Measurements from ENCODE around the gene AADACL2.

Gene AADACL2

GRCh38 chr3:151732861-151733260 lies 866 bp upstream of the AADACL2 start:
- 100% methylated on average over 1 of the region's 2 CpGs for WGBS (ENCODE audit: insufficient coverage)

GRCh38 chr3:151740581-151740980 lies 6.9 kb downstream of the AADACL2 start:
- CTCF ChIA-PET: no interaction called here
- no CpG with 5 or more reads among the region's 4 CpGs for WGBS (ENCODE audit: insufficient coverage)
- Histone ChIP-seq H3K4me1 (ENCODE audit: control extremely low read depth in 1 of 4, control insufficient read depth in 4 of 4, insufficient read depth in 4 of 4, low read length in 3 of 4) (no peaks in the 10 kb centered on the region), H3K9me3 (ENCODE audit: control extremely low read depth in 1 of 5, control insufficient read depth in 4 of 5, insufficient read depth in 2 of 5, low read depth in 1 of 5, low read length in 4 of 5) (peaks cover 0 to 3% (median 2%) of the 10 kb centered on the region in 5 experiments), H3K4me3 (ENCODE audit: control insufficient read depth in 1 of 7, extremely low read depth in 1 of 7, insufficient read depth in 4 of 7, low read depth in 2 of 7, low read length in 6 of 7) (no peak overlapping the region), H3K36me3 (ENCODE audit: control insufficient read depth in 4 of 4, insufficient read depth in 4 of 4, low read length in 3 of 4) (no peaks in the 10 kb centered on the region), H3K27ac (ENCODE audit: insufficient read depth in 1 of 2, low read depth in 1 of 2, low read length in 2 of 2, poor library complexity in 1 of 2, severe bottlenecking in 2 of 2) (no peak overlapping the region), H3K27me3 (replicated peaks in 2 of 5; ENCODE audit: control insufficient read depth in 4 of 5, insufficient read depth in 5 of 5, low read length in 4 of 5) (no peaks in the 10 kb centered on the region)
- POLR2A ChIA-PET: no interaction called here
- no peak for DNase-seq

More at GRCh38 chr3:151732861-151733260, 866 bp upstream of the AADACL2 start:
- CTCF ChIA-PET: interaction anchor here (1.2 kb wide), 1 partner anchor 19 kb away, joined by 3 read pairs; no protein-coding TSS in a partner anchor
- Histone ChIP-seq H3K4me3 (ENCODE audit: control insufficient read depth in 1 of 7, extremely low read depth in 1 of 7, insufficient read depth in 4 of 7, low read depth in 2 of 7, low read length in 6 of 7) (no peak overlapping the region), H3K36me3 (ENCODE audit: control insufficient read depth in 4 of 4, insufficient read depth in 4 of 4, low read length in 3 of 4) (no peaks in the 10 kb centered on the region), H3K4me1 (ENCODE audit: control extremely low read depth in 1 of 4, control insufficient read depth in 4 of 4, insufficient read depth in 4 of 4, low read length in 3 of 4) (no peaks in the 10 kb centered on the region), H3K9me3 (ENCODE audit: control extremely low read depth in 1 of 5, control insufficient read depth in 4 of 5, insufficient read depth in 2 of 5, low read depth in 1 of 5, low read length in 4 of 5) (peaks cover 0 to 3% (median 2%) of the 10 kb centered on the region in 5 experiments), H3K27ac (ENCODE audit: insufficient read depth in 1 of 2, low read depth in 1 of 2, low read length in 2 of 2, poor library complexity in 1 of 2, severe bottlenecking in 2 of 2) (no peak overlapping the region), H3K27me3 (replicated peaks in 2 of 5; ENCODE audit: control insufficient read depth in 4 of 5, insufficient read depth in 5 of 5, low read length in 4 of 5) (no peaks in the 10 kb centered on the region)
- no peak for DNase-seq
- POLR2A ChIA-PET: no interaction called here

GRCh38 chr3:151743855-151744254 lies 10.1 kb downstream of the AADACL2 start:
- no peak overlapping the region for H3K4me3 ChIP-seq (ENCODE audit: control insufficient read depth in 1 of 7, extremely low read depth in 1 of 7, insufficient read depth in 4 of 7, low read depth in 2 of 7, low read length in 6 of 7)
- H3K36me3 ChIP-seq (ENCODE audit: control insufficient read depth in 4 of 4, insufficient read depth in 4 of 4, low read length in 3 of 4): no peaks in the 10 kb centered on the region
- ChIA-PET CTCF (no interaction called here), POLR2A (no interaction called here)
- H3K27ac ChIP-seq (ENCODE audit: insufficient read depth in 1 of 2, low read depth in 1 of 2, low read length in 2 of 2, poor library complexity in 1 of 2, severe bottlenecking in 2 of 2): no peak overlapping the region
- no peaks in the 10 kb centered on the region for H3K4me1 ChIP-seq (ENCODE audit: control extremely low read depth in 1 of 4, control insufficient read depth in 4 of 4, insufficient read depth in 4 of 4, low read length in 3 of 4)
- H3K9me3 ChIP-seq (ENCODE audit: control extremely low read depth in 1 of 5, control insufficient read depth in 4 of 5, insufficient read depth in 2 of 5, low read depth in 1 of 5, low read length in 4 of 5): peaks cover 0 to 6% (median 0%) of the 10 kb centered on the region in 5 experiments
- no peaks in the 10 kb centered on the region for H3K27me3 ChIP-seq (replicated peaks in 2 of 5; ENCODE audit: control insufficient read depth in 4 of 5, insufficient read depth in 5 of 5, low read length in 4 of 5)
- WGBS (ENCODE audit: insufficient coverage): no CpG with 5 or more reads among the region's 4 CpGs
- peak in 2 of 3 donors; percentile 13 to 14 for DNase-seq

GRCh38 chr3:151750181-151750580 lies 16.5 kb downstream of the AADACL2 start:
- H3K36me3 ChIP-seq (ENCODE audit: control insufficient read depth in 4 of 4, insufficient read depth in 4 of 4, low read length in 3 of 4): no peaks in the 10 kb centered on the region
- no peaks in the 10 kb centered on the region for H3K4me1 ChIP-seq (ENCODE audit: control extremely low read depth in 1 of 4, control insufficient read depth in 4 of 4, insufficient read depth in 4 of 4, low read length in 3 of 4)
- WGBS (ENCODE audit: insufficient coverage): 90% methylated on average over 5 of the region's 6 CpGs
- H3K4me3 ChIP-seq (ENCODE audit: control insufficient read depth in 1 of 7, extremely low read depth in 1 of 7, insufficient read depth in 4 of 7, low read depth in 2 of 7, low read length in 6 of 7): no peak overlapping the region
- no peak overlapping the region for H3K27ac ChIP-seq (ENCODE audit: insufficient read depth in 1 of 2, low read depth in 1 of 2, low read length in 2 of 2, poor library complexity in 1 of 2, severe bottlenecking in 2 of 2)
- no peaks in the 10 kb centered on the region for H3K27me3 ChIP-seq (replicated peaks in 2 of 5; ENCODE audit: control insufficient read depth in 4 of 5, insufficient read depth in 5 of 5, low read length in 4 of 5)
- POLR2A ChIA-PET: no interaction called here
- H3K9me3 ChIP-seq (ENCODE audit: control extremely low read depth in 1 of 5, control insufficient read depth in 4 of 5, insufficient read depth in 2 of 5, low read depth in 1 of 5, low read length in 4 of 5): peaks cover 0 to 6% (median 0%) of the 10 kb centered on the region in 5 experiments
- DNase-seq: no peak
- CTCF ChIA-PET: no interaction called here

GRCh38 chr3:151750678-151751077 lies 17.0 kb downstream of the AADACL2 start:
- Histone ChIP-seq H3K27me3 (replicated peaks in 2 of 5; ENCODE audit: control insufficient read depth in 4 of 5, insufficient read depth in 5 of 5, low read length in 4 of 5) (no peaks in the 10 kb centered on the region), H3K4me1 (ENCODE audit: control extremely low read depth in 1 of 4, control insufficient read depth in 4 of 4, insufficient read depth in 4 of 4, low read length in 3 of 4) (no peaks in the 10 kb centered on the region), H3K36me3 (ENCODE audit: control insufficient read depth in 4 of 4, insufficient read depth in 4 of 4, low read length in 3 of 4) (no peaks in the 10 kb centered on the region), H3K9me3 (ENCODE audit: control extremely low read depth in 1 of 5, control insufficient read depth in 4 of 5, insufficient read depth in 2 of 5, low read depth in 1 of 5, low read length in 4 of 5) (peaks cover 0 to 6% (median 0%) of the 10 kb centered on the region in 5 experiments), H3K27ac (ENCODE audit: insufficient read depth in 1 of 2, low read depth in 1 of 2, low read length in 2 of 2, poor library complexity in 1 of 2, severe bottlenecking in 2 of 2) (no peak overlapping the region), H3K4me3 (ENCODE audit: control insufficient read depth in 1 of 7, extremely low read depth in 1 of 7, insufficient read depth in 4 of 7, low read depth in 2 of 7, low read length in 6 of 7) (no peak overlapping the region)
- no CpG with 5 or more reads among the region's 2 CpGs for WGBS (ENCODE audit: insufficient coverage)
- ChIA-PET POLR2A (no interaction called here), CTCF (no interaction called here)
- no peak for DNase-seq

- no peak for DNase-seq
- no peaks in the 10 kb centered on the region for H3K4me1 ChIP-seq (ENCODE audit: control extremely low read depth in 1 of 4, control insufficient read depth in 4 of 4, insufficient read depth in 4 of 4, low read length in 3 of 4)
- WGBS (ENCODE audit: insufficient coverage): no CpG with 5 or more reads among the region's 1 CpG
Measured at GRCh38 chr3:151751161-151751560, 17.4 kb downstream of the AADACL2 start.

GRCh38 chr3:151753846-151754245 lies 20.1 kb downstream of the AADACL2 start:
- CTCF ChIA-PET: no interaction called here
- WGBS (ENCODE audit: insufficient coverage): 82% methylated on average over 2 of the region's 4 CpGs

More at GRCh38 chr3:151751161-151751560, 17.4 kb downstream of the AADACL2 start:
- Histone ChIP-seq H3K36me3 (ENCODE audit: control insufficient read depth in 4 of 4, insufficient read depth in 4 of 4, low read length in 3 of 4) (no peaks in the 10 kb centered on the region), H3K27ac (ENCODE audit: insufficient read depth in 1 of 2, low read depth in 1 of 2, low read length in 2 of 2, poor library complexity in 1 of 2, severe bottlenecking in 2 of 2) (no peak overlapping the region), H3K4me3 (ENCODE audit: control insufficient read depth in 1 of 7, extremely low read depth in 1 of 7, insufficient read depth in 4 of 7, low read depth in 2 of 7, low read length in 6 of 7) (no peak overlapping the region), H3K27me3 (replicated peaks in 2 of 5; ENCODE audit: control insufficient read depth in 4 of 5, insufficient read depth in 5 of 5, low read length in 4 of 5) (no peaks in the 10 kb centered on the region), H3K9me3 (ENCODE audit: control extremely low read depth in 1 of 5, control insufficient read depth in 4 of 5, insufficient read depth in 2 of 5, low read depth in 1 of 5, low read length in 4 of 5) (peaks cover 0 to 6% (median 0%) of the 10 kb centered on the region in 5 experiments)
- POLR2A ChIA-PET: no interaction called here
- CTCF ChIA-PET: no interaction called here

More at GRCh38 chr3:151753846-151754245, 20.1 kb downstream of the AADACL2 start:
- Histone ChIP-seq H3K27me3 (replicated peaks in 2 of 5; ENCODE audit: control insufficient read depth in 4 of 5, insufficient read depth in 5 of 5, low read length in 4 of 5) (no peaks in the 10 kb centered on the region), H3K4me1 (ENCODE audit: control extremely low read depth in 1 of 4, control insufficient read depth in 4 of 4, insufficient read depth in 4 of 4, low read length in 3 of 4) (no peaks in the 10 kb centered on the region), H3K36me3 (ENCODE audit: control insufficient read depth in 4 of 4, insufficient read depth in 4 of 4, low read length in 3 of 4) (no peaks in the 10 kb centered on the region), H3K9me3 (ENCODE audit: control extremely low read depth in 1 of 5, control insufficient read depth in 4 of 5, insufficient read depth in 2 of 5, low read depth in 1 of 5, low read length in 4 of 5) (peaks cover 0 to under 1% (median 0%) of the 10 kb centered on the region in 5 experiments), H3K4me3 (ENCODE audit: control insufficient read depth in 1 of 7, extremely low read depth in 1 of 7, insufficient read depth in 4 of 7, low read depth in 2 of 7, low read length in 6 of 7) (no peak overlapping the region), H3K27ac (ENCODE audit: insufficient read depth in 1 of 2, low read depth in 1 of 2, low read length in 2 of 2, poor library complexity in 1 of 2, severe bottlenecking in 2 of 2) (no peak overlapping the region)
- DNase-seq: no peak
- POLR2A ChIA-PET: no interaction called here

Data from common myeloid progenitor, CD34-positive (primary cell).